Spleen (tissue), 11 donors: Measurements from ENCODE around the gene ZNF692. TPM values are rescaled to one million over a fixed set of nuclear protein-coding genes. Genes with fewer than 3 reads are reported as not detected.

Experiments
- DNase-seq: peaks from one replicate; pipeline ENCODE4 v3.0.0-alpha.2; 2020
- H3K27ac ChIP-seq, 8 donors: fragments of 200-600 bp; sonication (generic) in 7 of 8; 1 replicate in 4 of 8; 2 replicates in 4 of 8; pipeline versions ENCODE4 v1.5.0 to v1.8.0; 2016 to 2021; ENCODE audit warnings: inconsistent platforms in 4 of 8, mild to moderate bottlenecking in 4 of 8, moderate library complexity in 1 of 8
- H3K27me3 ChIP-seq, 7 donors: fragments of 200-600 bp; sonication (generic) in 6 of 7; replicated peaks in 1 of 7; 1 replicate in 4 of 7; 2 replicates in 3 of 7; pipeline versions ENCODE4 v1.5.0 to v1.8.0; 2016 to 2021; ENCODE audit warnings: inconsistent platforms in 3 of 7, mild to moderate bottlenecking in 1 of 7
- H3K36me3 ChIP-seq, 6 donors: fragments of 200-600 bp; sonication (generic) in 5 of 6; 1 replicate in 4 of 6; 2 replicates in 2 of 6; pipeline versions ENCODE4 v1.5.0 to v1.8.0; 2016 to 2021; ENCODE audit warnings: inconsistent platforms in 2 of 6
- H3K4me1 ChIP-seq, 6 donors: fragments of 200-600 bp; sonication (generic) in 5 of 6; 1 replicate in 3 of 6; 2 replicates in 3 of 6; pipeline versions ENCODE4 v1.5.0 to v1.8.0; 2016 to 2021; ENCODE audit warnings: inconsistent platforms in 3 of 6
- H3K4me3 ChIP-seq, 8 donors: fragments of 200-600 bp; sonication (generic) in 7 of 8; 1 replicate in 4 of 8; 2 replicates in 4 of 8; pipeline versions ENCODE4 v1.5.0 to v1.8.0; 2016 to 2021; ENCODE audit warnings: inconsistent platforms in 4 of 8, mild to moderate bottlenecking in 4 of 8, moderate library complexity in 2 of 8
- H3K9me3 ChIP-seq, 8 donors: fragments of 200-600 bp; sonication (generic) in 7 of 8; 1 replicate in 4 of 8; 2 replicates in 4 of 8; pipeline versions ENCODE4 v1.5.0 to v1.8.0; 2016 to 2021; ENCODE audit warnings: inconsistent platforms in 4 of 8
- CTCF ChIP-seq, 11 experiments: fragments of 200-600 bp in 7 of 11; fragments of 450-650 bp in 4 of 11; sonication (generic) in 4 of 11; IDR thresholded peaks in 8 of 11; conservative IDR thresholded peaks in 3 of 11; 1 replicate in 7 of 11; 2 replicates in 4 of 11; pipeline versions ENCODE4 v1.4.0 to v1.8.0; 2016 to 2021; ENCODE audit warnings: antibody characterized with exemption in 11 of 11, inconsistent platforms in 4 of 11, mild to moderate bottlenecking in 1 of 11
- POLR2A ChIP-seq, 3 donors: fragments of 450-650 bp; IDR thresholded peaks; one replicate each; pipeline ENCODE4 v1.5.1; 2017; ENCODE audit warnings: antibody characterized with exemption in 3 of 3, mild to moderate bottlenecking in 1 of 3
- POLR2AphosphoS5 ChIP-seq, 3 donors: sonication (generic); formaldehyde crosslinking; IDR thresholded peaks; one replicate each; pipeline ENCODE4 v1.5.1; 2017; ENCODE audit warnings: antibody characterized with exemption in 3 of 3
- WGBS, 5 donors: extraction: QIAGEN DNeasy Blood & Tissue Kit in 3 of 5; methylation state at CpG; one replicate each; pipeline versions ENCODE4 v1.1.5 to v1.1.7; 2013 to 2018; 5-methylcytosine and 5-hydroxymethylcytosine counted together
- intact Hi-C: fragments of 100-400 bp; cut with DNase I; formaldehyde crosslinking; loops from one replicate; pipeline ENCODE4 v1.15.0; 2023; ENCODE audit warnings: low total_unique reads
- polyA plus RNA-seq, 3 donors: library from polyadenylated mRNA; stranded (reverse); fragments of 200-250 nt; gene quantifications; one replicate each; pipeline ENCODE4 v1.2.1, GENCODE V29; 2013
- total RNA-seq, 7 donors: library from RNA; depleted of rRNA in 3 of 7; stranded (reverse); fragments of >200 nt in 3 of 7; fragmentation: NEBNext Ultra II Directional in 4 of 7; extraction: Animal tissue kit (Norgen Biotek cat#: 25700) in 4 of 7; gene quantifications; one replicate each; pipeline versions ENCODE4 v1.1.0 to v1.2.1, GENCODE V29; 2016 to 2021
- donor health status: healthy with polysubstance abuse.
- donor health status: DM: no; HTN: no; CAD: no; lungs with moderate emphysema.
- donor health status: DM: no; HTN: no; CAD: no.
- donor health status: Bipolar disorder and iron deficiency.
- donor health status: healthy.
- donor health status: DM: no; HTN: no; CAD: no.
- donor health status: DM: yes; HTN: yes; CAD: no.

Gene ZNF692
- total and polyA plus RNA-seq, 10 donors = 33.5 to 138 (median 48.6) TPM

GRCh38 chr1:248873409-248873992 lies 14.6 kb upstream of the ZNF692 start:
- 0% methylated on average over 22 to 41 of the region's 41 CpGs for whole genome bisulfite sequencing, 5 donors

GRCh38 chr1:248872752-248873408 lies 14.0 kb upstream of the ZNF692 start:
- DNase-seq = peak; percentile 87
- H3K27ac ChIP-seq = peak overlapping the region; percentile 87 to 99 (median 95)

More at GRCh38 chr1:248873409-248873992, 14.6 kb upstream of the ZNF692 start:
- Histone ChIP-seq H3K27ac (peak overlapping the region; percentile 87 to 99 (median 95)), H3K27me3 (no peaks in the 10 kb centered on the region), H3K9me3 (no peaks in the 10 kb centered on the region), H3K36me3 (no peaks in the 10 kb centered on the region), H3K4me1 (peaks cover 0 to 23% (median 9%) of the 10 kb centered on the region in 6 donors), H3K4me3 (peak overlapping the region; percentile 51 to 80 (median 62))
- intact Hi-C loops = no loop called here
- TF ChIP-seq CTCF (IDR thresholded peaks at IDR 0.05 in 8 of 11, conservative IDR thresholded peaks at IDR 0.05 in 3 of 11) (peak in 1 of 11 experiments; percentile 23), POLR2A (IDR thresholded peaks at IDR 0.05) (peak in 1 of 3 donors; percentile 63), POLR2AphosphoS5 (IDR thresholded peaks at IDR 0.05) (peak; percentile 78 to 89 (median 88))
- DNase-seq = peak; percentile 96

GRCh38 chr1:248871837-248872401 lies 13.0 kb upstream of the ZNF692 start:
- intact Hi-C loops = no loop called here
- Histone ChIP-seq H3K9me3 (no peaks in the 10 kb centered on the region), H3K36me3 (no peaks in the 10 kb centered on the region), H3K27me3 (no peaks in the 10 kb centered on the region), H3K4me1 (peaks cover 0 to 23% (median 9%) of the 10 kb centered on the region in 6 donors), H3K27ac (peak overlapping the region in 5 of 8 donors; percentile 93 to 99 (median 96)), H3K4me3 (peak overlapping the region in 1 of 8 donors; percentile 65)
- no peak for DNase-seq
- 95 to 99% (median 97%) methylated on average over 3 of the region's 3 CpGs for WGBS, 5 donors
- TF ChIP-seq CTCF (IDR thresholded peaks at IDR 0.05 in 8 of 11, conservative IDR thresholded peaks at IDR 0.05 in 3 of 11) (no peak), POLR2A (IDR thresholded peaks at IDR 0.05) (no peak), POLR2AphosphoS5 (IDR thresholded peaks at IDR 0.05) (no peak)

More at GRCh38 chr1:248872752-248873408, 14.0 kb upstream of the ZNF692 start:
- no peaks in the 10 kb centered on the region for H3K36me3 ChIP-seq
- intact Hi-C loops = no loop called here
- no peak for TF ChIP-seq POLR2A (IDR thresholded peaks at IDR 0.05)
- TF ChIP-seq POLR2AphosphoS5 (IDR thresholded peaks at IDR 0.05) = no peak
- no peak for TF ChIP-seq CTCF (IDR thresholded peaks at IDR 0.05 in 8 of 11, conservative IDR thresholded peaks at IDR 0.05 in 3 of 11)
- H3K27me3 ChIP-seq = no peaks in the 10 kb centered on the region
- 1 to 3% (median 2%) methylated on average over 31 of the region's 31 CpGs for whole genome bisulfite sequencing, 5 donors
- peaks cover 0 to 23% (median 9%) of the 10 kb centered on the region in 6 donors for H3K4me1 ChIP-seq
- no peaks in the 10 kb centered on the region for H3K9me3 ChIP-seq
- peak overlapping the region; percentile 51 to 80 (median 62) for H3K4me3 ChIP-seq
